Effector memory CD8-positive, alpha-beta T cell (primary cell): ENCODE data around the gene UQCC3.

Source experiments
- ATAC-seq: fragments of 150-1000 bp; cut with Tn5 transposase; replicated peaks from 2 replicates; pipeline ENCODE4 v1.10.0; 2021; ENCODE audit warnings: mild to moderate bottlenecking, moderate library complexity
- DNase-seq, 3 experiments: peaks; one replicate each; pipeline ENCODE4 v3.0.0; 2021
- H3K27ac Mint-ChIP-seq, 2 donors: one replicate each; pipeline ENCODE4 v1.8.0; 2022; ENCODE audit warnings: mild to moderate bottlenecking in 2 of 2, mixed read lengths in 2 of 2, moderate library complexity in 2 of 2
- H3K27me3 Mint-ChIP-seq, 2 donors: one replicate each; pipeline ENCODE4 v1.8.0; 2022; ENCODE audit warnings: mixed read lengths in 2 of 2
- H3K36me3 Mint-ChIP-seq: one replicate; pipeline ENCODE4 v1.8.0; 2022; ENCODE audit warnings: mild to moderate bottlenecking, moderate library complexity, mixed read lengths; ENCODE audit not compliant: insufficient read depth
- H3K4me1 Mint-ChIP-seq, 2 donors: one replicate each; pipeline ENCODE4 v1.8.0; 2022; ENCODE audit warnings: low read depth in 2 of 2, mixed read lengths in 2 of 2
- H3K4me3 Mint-ChIP-seq, 2 donors: one replicate each; pipeline ENCODE4 v1.8.0; 2022; ENCODE audit warnings: mild to moderate bottlenecking in 2 of 2, mixed read lengths in 2 of 2, moderate library complexity in 2 of 2
- H3K9me3 Mint-ChIP-seq, 2 donors: one replicate each; pipeline ENCODE4 v1.8.0; 2022; ENCODE audit warnings: mixed read lengths in 2 of 2
- total RNA-seq, 9 experiments: gene quantifications; one replicate each; lab custom pipeline; 2026; lab: John Stamatoyannopoulos, UW

The UQCC3 gene
- total RNA-seq = 2.0 to 12.6 (median 10.4) reads per million in 9 experiments

- Mint-ChIP-seq H3K4me1 (peaks cover 19 to 43% of the 10 kb centered on the region in 2 donors), H3K4me3 (peak within 1 kb of the TSS; percentile 97 to 99)
Observed at GRCh38 chr11:62671608-62672389, at the start of gene UQCC3, which contains the start of gene LBHD1. UQCC3 (plus strand) TSS chr11:62671673; CDS start chr11:62671746, 73 bp downstream. LBHD1 (minus strand) TSS chr11:62672267; CDS start chr11:62670031, 2,236 bp downstream.

GRCh38 chr11:62622476-62623089 lies 48.9 kb upstream of the UQCC3 start:
- Mint-ChIP-seq H3K27ac (peak overlapping the region; percentile 92 to 97), H3K4me3 (peak overlapping the region; percentile 80 to 91), H3K36me3 (peaks cover 39% of the 10 kb centered on the region), H3K4me1 (peaks cover 18 to 20% of the 10 kb centered on the region in 2 donors), H3K27me3 (no peaks in the 10 kb centered on the region), H3K9me3 (no peaks in the 10 kb centered on the region)
- no peak for ATAC-seq
- DNase-seq = no peak

More at GRCh38 chr11:62671608-62672389, at the start of gene UQCC3, which contains the start of gene LBHD1:
- peaks cover 43% of the 10 kb centered on the region for H3K36me3 Mint-ChIP-seq
- peak within 1 kb of the TSS; percentile 95 for H3K27ac Mint-ChIP-seq
- DNase-seq (peak; percentile 54 to 71 (median 70)), ATAC-seq (peak; percentile 85)
- H3K27me3 Mint-ChIP-seq = no peaks in the 10 kb centered on the region
- no peaks in the 10 kb centered on the region for H3K9me3 Mint-ChIP-seq

GRCh38 chr11:62627713-62628112 lies 43.8 kb upstream of the UQCC3 start:
- DNase-seq (no peak), ATAC-seq (no peak)
- H3K27me3 Mint-ChIP-seq = no peaks in the 10 kb centered on the region
- no peaks in the 10 kb centered on the region for H3K4me1 Mint-ChIP-seq
- peaks cover 59% of the 10 kb centered on the region for H3K36me3 Mint-ChIP-seq
- no peaks in the 10 kb centered on the region for H3K9me3 Mint-ChIP-seq
- no peak overlapping the region for H3K4me3 Mint-ChIP-seq
- no peak overlapping the region for H3K27ac Mint-ChIP-seq

- no peak for DNase-seq
- ATAC-seq = no peak
- Mint-ChIP-seq H3K27ac (peak overlapping the region; percentile 50 to 52), H3K4me3 (no peak overlapping the region), H3K9me3 (no peaks in the 10 kb centered on the region), H3K27me3 (no peaks in the 10 kb centered on the region), H3K36me3 (peaks cover 92% of the 10 kb centered on the region), H3K4me1 (peaks cover 1 to 12% of the 10 kb centered on the region in 2 donors)
Observed at GRCh38 chr11:62632492-62632891, 39.0 kb upstream of the UQCC3 start.

GRCh38 chr11:62644220-62644619 lies 27.3 kb upstream of the UQCC3 start:
- Mint-ChIP-seq H3K27me3 (no peaks in the 10 kb centered on the region), H3K36me3 (peaks cover 43% of the 10 kb centered on the region), H3K27ac (peak overlapping the region; percentile 12 to 87), H3K4me3 (peak overlapping the region in 1 of 2 donors; percentile 43), H3K9me3 (no peaks in the 10 kb centered on the region), H3K4me1 (peaks cover 16 to 18% of the 10 kb centered on the region in 2 donors)
- ATAC-seq (no peak), DNase-seq (no peak)

GRCh38 chr11:62645671-62645945 lies 25.9 kb upstream of the UQCC3 start:
- Mint-ChIP-seq H3K27me3 (no peaks in the 10 kb centered on the region), H3K27ac (peak overlapping the region; percentile 86 to 96), H3K4me1 (peaks cover 9 to 15% of the 10 kb centered on the region in 2 donors), H3K9me3 (no peaks in the 10 kb centered on the region), H3K4me3 (peak overlapping the region; percentile 86 to 93), H3K36me3 (peaks cover 35% of the 10 kb centered on the region)
- no peak for ATAC-seq
- no peak for DNase-seq

GRCh38 chr11:62645946-62646824 lies 25.3 kb upstream of the UQCC3 start, which contains the start of gene GANAB:
GANAB (minus strand) TSS chr11:62646613; CDS start chr11:62646599, 14 bp downstream.
- H3K9me3 Mint-ChIP-seq = no peaks in the 10 kb centered on the region
- H3K4me1 Mint-ChIP-seq = peaks cover 9 to 17% of the 10 kb centered on the region in 2 donors
- no peaks in the 10 kb centered on the region for H3K27me3 Mint-ChIP-seq
- peak within 1 kb of the TSS; percentile 86 to 96 for H3K27ac Mint-ChIP-seq
- peak; percentile 96 to 98 (median 96) for DNase-seq
- peak within 1 kb of the TSS; percentile 86 to 93 for H3K4me3 Mint-ChIP-seq
- peaks cover 35% of the 10 kb centered on the region for H3K36me3 Mint-ChIP-seq
- ATAC-seq = peak; percentile 98

- Mint-ChIP-seq H3K27ac (peak overlapping the region; percentile 86 to 96), H3K36me3 (peaks cover 36% of the 10 kb centered on the region), H3K4me1 (peaks cover 9 to 19% of the 10 kb centered on the region in 2 donors), H3K4me3 (peak overlapping the region; percentile 86 to 93), H3K9me3 (no peaks in the 10 kb centered on the region), H3K27me3 (no peaks in the 10 kb centered on the region)
- DNase-seq (no peak), ATAC-seq (no peak)
Observed at GRCh38 chr11:62646825-62647608, 24.5 kb upstream of the UQCC3 start.

GRCh38 chr11:62647609-62648005 lies 23.9 kb upstream of the UQCC3 start:
- peaks cover 14 to 24% of the 10 kb centered on the region in 2 donors for H3K4me1 Mint-ChIP-seq
- DNase-seq (no peak), ATAC-seq (no peak)
- H3K27ac Mint-ChIP-seq = no peak overlapping the region
- no peaks in the 10 kb centered on the region for H3K9me3 Mint-ChIP-seq
- H3K27me3 Mint-ChIP-seq = no peaks in the 10 kb centered on the region
- H3K36me3 Mint-ChIP-seq = peaks cover 36% of the 10 kb centered on the region
- H3K4me3 Mint-ChIP-seq = no peak overlapping the region

GRCh38 chr11:62648185-62648966 lies 23.1 kb upstream of the UQCC3 start:
- DNase-seq (no peak), ATAC-seq (no peak)
- Mint-ChIP-seq H3K9me3 (no peaks in the 10 kb centered on the region), H3K27me3 (no peaks in the 10 kb centered on the region), H3K27ac (no peak overlapping the region), H3K4me3 (no peak overlapping the region), H3K36me3 (peaks cover 38% of the 10 kb centered on the region), H3K4me1 (peaks cover 18 to 27% of the 10 kb centered on the region in 2 donors)

- Mint-ChIP-seq H3K4me3 (no peak overlapping the region), H3K4me1 (peaks cover 21 to 29% of the 10 kb centered on the region in 2 donors), H3K9me3 (no peaks in the 10 kb centered on the region), H3K27me3 (no peaks in the 10 kb centered on the region), H3K36me3 (peaks cover 41% of the 10 kb centered on the region), H3K27ac (no peak overlapping the region)
- ATAC-seq = no peak
- no peak for DNase-seq
Observed at GRCh38 chr11:62648967-62649364, 22.5 kb upstream of the UQCC3 start.

- Mint-ChIP-seq H3K4me1 (peaks cover 21 to 29% of the 10 kb centered on the region in 2 donors), H3K27me3 (no peaks in the 10 kb centered on the region), H3K4me3 (no peak overlapping the region), H3K36me3 (peaks cover 43% of the 10 kb centered on the region), H3K9me3 (no peaks in the 10 kb centered on the region), H3K27ac (no peak overlapping the region)
- ATAC-seq (no peak), DNase-seq (no peak)
Observed at GRCh38 chr11:62649486-62649885, 22.0 kb upstream of the UQCC3 start.
